GM19238 (cell line): ENCODE measurements around the gene REP15.
"Not testable (repeated sequence)": the region's sequence is repeated elsewhere in the genome, so short reads cannot be mapped to it uniquely, and the experiment has no call there.

Source experiments
- DNase-seq: peaks from one replicate; pipeline ENCODE4 v3.0.0; 2011; ENCODE audit warnings: low spot score; ENCODE audit not compliant: insufficient read length

The REP15 gene

GRCh38 chr12:27696293-27696652 lies at the start of gene REP15:
REP15 (plus strand) TSS chr12:27696447; CDS start chr12:27696563, 116 bp downstream.
- DNase-seq: no peak

- no peak for DNase-seq
Observed at GRCh38 chr12:27650011-27650410, 46.2 kb upstream of the REP15 start.

- DNase-seq: no peak
Observed at GRCh38 chr12:27651201-27651600, 45.0 kb upstream of the REP15 start.

- peak; percentile 9 for DNase-seq
Observed at GRCh38 chr12:27652174-27652763, 44.0 kb upstream of the REP15 start.

- DNase-seq: no peak
Observed at GRCh38 chr12:27653661-27654060, 42.6 kb upstream of the REP15 start.

- DNase-seq: not testable (repeated sequence)
Observed at GRCh38 chr12:27655476-27655875, 40.8 kb upstream of the REP15 start.

GRCh38 chr12:27657296-27657695 lies 39.0 kb upstream of the REP15 start:
- DNase-seq: no peak

- DNase-seq: no peak
Observed at GRCh38 chr12:27665704-27666103, 30.5 kb upstream of the REP15 start.

- no peak for DNase-seq
Observed at GRCh38 chr12:27666510-27666909, 29.7 kb upstream of the REP15 start.

GRCh38 chr12:27667540-27667939 lies 28.7 kb upstream of the REP15 start:
- DNase-seq: no peak

GRCh38 chr12:27672051-27672450 lies 24.2 kb upstream of the REP15 start:
- no peak for DNase-seq

- no peak for DNase-seq
Observed at GRCh38 chr12:27672643-27673042, 23.6 kb upstream of the REP15 start.

- DNase-seq: no peak
Observed at GRCh38 chr12:27673101-27673718, 23.0 kb upstream of the REP15 start.

- no peak for DNase-seq
Observed at GRCh38 chr12:27674989-27675388, 21.3 kb upstream of the REP15 start.

- no peak for DNase-seq
Observed at GRCh38 chr12:27680619-27681018, 15.6 kb upstream of the REP15 start.

GRCh38 chr12:27682534-27682933 lies 13.7 kb upstream of the REP15 start:
- DNase-seq: no peak

GRCh38 chr12:27685274-27685673 lies 11.0 kb upstream of the REP15 start:
- DNase-seq: no peak

GRCh38 chr12:27686147-27686546 lies 10.1 kb upstream of the REP15 start:
- no peak for DNase-seq

GRCh38 chr12:27688671-27689070 lies 7.6 kb upstream of the REP15 start:
- no peak for DNase-seq

GRCh38 chr12:27689558-27690180 lies 6.6 kb upstream of the REP15 start:
- DNase-seq: no peak

- DNase-seq: no peak
Observed at GRCh38 chr12:27693403-27693802, 2.8 kb upstream of the REP15 start.

GRCh38 chr12:27695556-27696292 lies 523 bp upstream of the REP15 start:
- DNase-seq: no peak
